ENCODE data around the gene PPARA.

PPARA gene

DNA sequence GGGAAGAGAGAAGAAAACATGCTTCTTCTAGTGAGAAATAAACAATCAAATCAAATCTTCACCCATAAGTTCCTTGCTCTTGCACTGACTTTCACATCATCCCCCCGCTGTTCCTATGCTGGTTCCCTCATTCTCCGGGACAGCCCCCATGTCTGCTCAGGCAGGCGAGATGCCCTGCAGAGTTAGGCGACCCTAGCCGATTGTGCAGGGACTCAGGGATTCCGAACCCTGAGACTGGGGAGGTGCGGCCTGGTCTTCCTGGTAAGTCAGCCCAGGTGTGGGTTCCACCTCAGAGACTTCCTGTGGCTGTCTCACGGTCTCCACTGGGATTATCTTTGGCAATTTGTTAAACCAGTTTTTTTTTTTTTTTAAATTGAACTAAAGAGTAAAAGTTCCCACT lies 124.1 kb downstream of the PPARA start:
- no peak for DNase-seq (ENCODE audit: low spot score)

DNA sequence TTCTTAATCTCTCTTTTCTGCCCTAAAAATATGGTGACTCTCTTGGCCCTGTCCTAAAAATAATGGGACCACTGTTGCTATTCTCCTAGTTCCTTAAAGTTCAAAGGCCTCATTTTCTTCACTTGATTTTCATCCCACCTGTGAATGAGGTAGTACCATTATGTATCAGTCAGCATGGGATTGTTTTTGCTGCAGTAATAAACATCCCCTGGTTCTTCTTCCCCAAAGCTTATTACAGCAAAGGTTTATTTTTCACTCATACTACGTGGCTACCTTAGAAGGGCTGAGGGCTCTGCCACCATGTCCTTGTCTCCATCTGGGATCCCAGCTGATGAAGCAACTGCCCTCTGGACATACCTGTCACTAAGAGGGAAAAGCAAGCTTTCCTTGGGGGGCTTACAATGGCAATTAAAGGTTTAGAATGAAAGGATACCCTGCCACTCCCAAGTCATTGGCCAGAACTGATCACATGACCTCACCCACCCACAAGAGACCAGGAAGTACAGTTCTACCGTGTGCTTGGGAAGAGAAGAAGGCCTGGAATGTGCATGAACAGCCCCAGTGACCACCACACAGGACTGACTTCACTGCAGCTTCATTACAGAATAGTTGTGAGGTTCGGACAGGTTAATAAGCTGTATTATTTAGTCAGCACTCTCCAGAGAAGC lies 125.3 kb downstream of the PPARA start:
- DNase-seq (ENCODE audit: low spot score) = peak; percentile 36

DNA sequence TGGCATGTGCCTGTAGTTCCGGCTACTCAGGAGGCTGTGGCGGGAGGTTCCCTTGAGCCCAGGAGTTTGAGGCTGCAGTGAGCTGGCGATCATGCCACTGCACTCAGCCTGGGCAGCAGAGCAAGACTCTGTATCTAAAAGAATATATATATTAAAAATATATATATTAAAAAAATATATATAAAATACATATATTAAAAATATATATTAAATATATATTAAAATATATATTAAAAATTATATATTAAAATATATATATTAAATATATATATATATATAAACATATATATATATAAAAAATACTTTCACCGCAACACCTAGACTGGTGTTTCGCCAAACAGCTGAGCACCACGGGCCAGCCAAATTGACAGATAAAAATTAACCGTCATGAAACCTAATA lies 126.2 kb downstream of the PPARA start:
- no peak for DNase-seq (ENCODE audit: low spot score)

DNA sequence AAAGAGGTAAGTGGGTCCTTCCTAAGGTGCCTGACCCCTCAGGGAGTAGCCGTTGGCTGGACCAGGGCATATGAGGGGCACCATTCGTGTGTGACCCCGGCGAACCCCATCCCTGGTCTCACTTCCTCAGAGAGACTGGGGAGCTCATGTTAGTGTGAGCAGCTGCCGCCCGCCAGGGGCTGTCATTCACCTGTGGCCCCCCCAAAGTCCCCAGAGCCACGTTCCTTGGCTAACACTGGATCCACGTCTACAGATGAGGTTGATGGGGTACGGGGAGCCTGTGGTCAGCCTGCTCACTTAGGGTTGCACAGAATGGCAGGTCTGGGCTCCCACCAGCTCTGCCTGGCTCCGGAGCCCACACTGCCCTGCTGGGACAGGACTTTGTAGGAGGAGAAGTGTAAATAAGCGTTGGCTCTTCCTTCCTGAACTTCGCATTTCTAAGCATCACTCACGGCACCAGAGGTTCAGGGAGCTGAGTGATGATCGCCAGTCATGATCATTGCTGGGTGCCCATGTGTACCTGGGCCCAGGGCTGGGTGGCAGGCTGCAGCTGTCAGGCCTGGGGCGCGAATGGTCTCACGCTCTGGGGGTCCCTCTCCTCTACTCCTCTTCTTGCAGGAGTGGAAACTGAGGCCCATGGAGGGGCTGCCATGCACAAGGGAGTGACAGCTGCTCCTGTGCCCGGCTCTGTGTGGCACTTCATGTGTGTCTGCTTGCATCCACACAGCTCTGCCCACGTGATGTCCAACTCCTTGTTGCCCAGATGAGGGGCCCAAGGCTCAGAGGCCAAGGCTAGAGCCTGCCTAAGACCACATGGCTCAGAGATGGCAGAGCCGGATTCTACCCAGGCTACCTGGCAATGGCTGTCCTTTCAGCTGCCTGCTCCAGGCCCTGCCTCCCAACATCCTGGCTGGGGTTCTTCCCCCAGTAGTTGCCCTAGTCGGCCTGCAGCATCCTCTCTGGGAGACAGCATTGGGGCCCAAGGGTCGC lies 128.6 kb downstream of the PPARA start:
- DNase-seq (ENCODE audit: low spot score) = no peak

DNA sequence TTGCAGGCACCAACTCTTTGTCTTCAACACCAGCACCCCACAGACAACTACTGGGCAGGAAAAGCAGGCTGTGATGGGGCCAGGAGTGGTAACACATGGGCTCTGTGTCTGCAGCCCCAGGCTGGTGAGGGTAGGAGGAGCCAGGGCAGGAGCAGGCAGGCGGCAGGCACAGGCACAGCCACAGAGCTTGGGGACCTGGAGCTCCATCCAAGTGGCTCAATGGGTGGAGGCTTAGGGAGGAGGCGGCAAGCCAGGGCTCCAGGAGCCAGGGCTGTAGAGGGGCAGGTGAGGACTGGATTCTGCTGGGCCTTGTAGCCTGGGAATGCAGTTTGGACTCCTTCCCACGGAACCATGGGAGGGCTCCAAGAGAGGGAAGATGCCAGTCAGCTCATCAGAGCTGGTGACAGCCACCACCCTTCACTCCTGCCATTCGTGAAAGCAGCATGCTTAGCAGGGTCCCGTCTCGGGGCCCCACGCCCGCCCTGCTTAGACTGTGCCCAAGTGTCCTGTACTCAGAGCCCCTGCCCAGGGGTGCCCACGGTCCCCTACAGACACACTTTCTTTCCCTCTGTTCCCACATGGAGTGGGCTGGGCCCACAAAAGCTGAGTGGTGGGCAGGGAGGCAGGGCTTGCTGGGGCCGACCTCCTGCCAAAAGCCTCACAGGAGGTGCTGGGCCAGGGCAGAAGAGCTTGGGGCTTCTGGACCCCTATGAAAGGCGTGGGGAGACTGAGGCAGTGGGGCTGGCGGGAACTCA lies 129.9 kb downstream of the PPARA start:
- DNase-seq (ENCODE audit: low spot score) = no peak

- DNase-seq (ENCODE audit: low spot score) = no peak
Measured at GRCh38 chr22:46280999-46281623, 130.8 kb downstream of the PPARA start.

- DNase-seq (ENCODE audit: low spot score) = no peak
Measured at GRCh38 chr22:46281866-46282678, 131.7 kb downstream of the PPARA start.

GRCh38 chr22:46286006-46286405 lies 135.7 kb downstream of the PPARA start:
- no peak for DNase-seq (ENCODE audit: low spot score)

DNA sequence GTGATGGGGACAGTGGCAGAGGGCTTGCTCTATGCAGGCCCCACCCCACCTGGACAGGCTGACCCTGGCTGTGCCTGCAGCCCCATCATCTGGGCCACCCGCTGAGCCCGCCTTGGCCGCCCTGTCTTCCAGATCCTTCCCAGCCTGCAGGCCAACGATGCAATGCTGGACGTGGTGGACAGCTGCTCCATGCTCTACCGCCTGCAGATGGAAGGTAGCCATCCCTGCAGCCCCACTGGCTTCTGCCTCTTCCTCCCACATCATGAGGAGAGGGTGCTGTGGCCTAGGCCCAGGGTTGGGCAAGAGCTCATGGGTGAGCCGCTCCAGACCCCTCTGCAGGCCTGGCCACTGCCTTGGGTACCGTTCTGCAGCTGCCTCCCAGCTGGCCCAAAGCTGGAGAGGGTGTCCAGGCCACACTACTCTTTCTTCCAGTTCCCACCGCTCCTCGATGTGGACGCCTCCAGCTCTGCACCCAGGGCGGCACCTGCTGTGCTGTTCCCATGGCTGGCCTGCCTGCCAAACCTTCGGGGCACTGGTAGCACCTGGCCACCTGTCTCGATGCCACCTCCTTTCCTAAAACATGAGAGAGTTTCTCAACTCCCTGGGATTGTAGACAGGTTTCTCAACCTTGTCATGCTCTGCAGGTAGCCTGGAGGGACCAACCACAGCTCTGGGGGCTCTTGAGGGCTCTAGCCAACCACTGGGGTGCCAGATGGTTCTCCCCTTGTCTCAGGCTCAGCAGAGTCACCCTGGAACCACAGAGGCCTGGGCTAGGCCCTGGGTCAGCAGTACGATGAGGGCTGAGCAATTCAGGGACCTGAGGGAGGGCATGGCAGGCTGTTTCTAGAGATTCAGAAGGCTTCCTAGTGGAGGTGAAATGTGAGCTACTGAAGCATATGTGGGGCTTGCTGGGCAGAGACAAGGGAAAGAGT lies 136.9 kb downstream of the PPARA start:
- no peak for DNase-seq (ENCODE audit: low spot score)

GRCh38 chr22:46287873-46288751 lies 137.8 kb downstream of the PPARA start:
- DNase-seq (ENCODE audit: low spot score) = peak; percentile 34

GRCh38 chr22:46288846-46289243 lies 138.5 kb downstream of the PPARA start:
- no peak for DNase-seq (ENCODE audit: low spot score)

- DNase-seq (ENCODE audit: low spot score) = no peak
Measured at GRCh38 chr22:46289244-46289891, 139.0 kb downstream of the PPARA start.

DNA sequence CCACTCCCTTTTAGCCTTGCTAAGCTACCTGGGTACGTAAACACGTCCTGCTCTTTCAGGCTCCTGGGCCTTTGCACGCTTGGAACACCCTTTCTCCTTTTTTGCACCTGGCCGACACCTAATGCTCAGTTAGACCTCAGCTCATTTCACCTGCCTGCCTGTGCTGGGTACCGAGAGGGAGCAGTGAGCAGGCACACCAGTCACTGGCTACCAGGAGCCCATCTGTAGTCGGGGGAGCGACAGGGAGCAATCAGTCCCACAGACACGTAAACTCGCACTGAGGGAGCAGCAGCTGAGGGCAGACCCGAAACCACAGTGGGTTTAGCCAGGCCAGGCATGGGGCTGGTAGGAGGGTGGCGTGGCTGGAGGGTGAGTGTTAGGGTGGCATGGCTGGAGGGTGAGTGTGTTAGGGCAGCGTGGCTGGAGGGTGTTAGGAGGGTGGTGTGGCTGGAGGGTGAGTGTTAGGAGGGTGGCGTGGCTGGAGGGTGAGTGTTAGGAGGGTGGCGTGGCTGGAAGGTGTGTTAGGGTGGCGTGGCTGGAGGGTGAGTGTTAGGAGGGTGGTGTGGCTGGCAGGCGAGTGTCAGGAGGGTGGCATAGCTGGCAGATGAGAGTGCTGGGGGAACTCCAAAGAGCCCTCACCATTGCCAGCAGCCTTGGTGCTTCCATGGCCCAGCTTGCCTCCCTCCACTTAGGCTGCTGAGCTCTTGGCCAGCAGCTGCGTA lies 140.0 kb downstream of the PPARA start:
- DNase-seq (ENCODE audit: low spot score) = no peak

DNA sequence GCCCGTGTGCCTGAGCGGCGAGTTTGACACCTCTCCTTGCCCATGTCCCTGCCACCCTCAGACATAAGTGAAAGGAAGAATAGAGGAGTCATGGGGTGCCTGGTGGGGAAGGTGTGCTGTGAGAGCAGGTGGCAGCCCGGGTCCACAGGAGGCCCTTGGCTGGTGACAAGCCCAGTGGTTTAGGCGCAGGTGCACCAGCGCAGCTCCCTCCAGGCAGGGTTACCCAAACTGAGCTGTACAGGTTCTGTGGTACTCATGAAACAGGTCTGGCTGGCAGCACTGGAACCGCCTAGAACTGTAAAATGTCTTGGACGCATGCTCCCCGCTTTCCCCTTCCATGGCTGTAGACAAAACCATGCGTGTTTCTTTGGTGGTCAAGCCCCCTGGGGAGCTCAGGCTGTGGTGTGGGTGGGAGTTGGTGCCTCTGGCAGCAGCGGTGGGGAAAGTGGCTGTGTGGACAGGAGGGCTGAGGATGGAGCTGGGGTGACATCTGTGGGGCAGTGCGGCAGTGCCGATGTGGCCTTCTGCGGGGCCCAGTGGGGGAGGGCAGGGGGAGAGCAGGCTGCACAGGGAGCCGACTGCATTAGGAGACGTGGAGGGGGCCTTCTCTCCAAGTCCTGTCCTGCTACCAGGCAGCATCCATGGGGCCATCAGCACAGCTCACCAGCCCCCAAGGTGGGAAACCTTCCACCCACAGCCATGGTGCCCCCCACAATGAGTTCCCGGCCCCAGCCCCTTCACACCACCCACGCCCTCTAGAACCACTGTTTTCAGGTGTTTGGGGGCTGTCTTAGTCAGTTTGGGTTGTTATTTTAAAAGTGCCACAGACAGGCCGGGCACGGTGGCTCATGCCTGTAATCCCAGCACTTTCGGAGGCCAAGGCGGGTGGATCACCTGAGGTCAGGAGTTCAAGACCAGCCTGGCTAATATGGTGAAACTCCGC lies 140.8 kb downstream of the PPARA start:
- no peak for DNase-seq (ENCODE audit: low spot score)

DNA sequence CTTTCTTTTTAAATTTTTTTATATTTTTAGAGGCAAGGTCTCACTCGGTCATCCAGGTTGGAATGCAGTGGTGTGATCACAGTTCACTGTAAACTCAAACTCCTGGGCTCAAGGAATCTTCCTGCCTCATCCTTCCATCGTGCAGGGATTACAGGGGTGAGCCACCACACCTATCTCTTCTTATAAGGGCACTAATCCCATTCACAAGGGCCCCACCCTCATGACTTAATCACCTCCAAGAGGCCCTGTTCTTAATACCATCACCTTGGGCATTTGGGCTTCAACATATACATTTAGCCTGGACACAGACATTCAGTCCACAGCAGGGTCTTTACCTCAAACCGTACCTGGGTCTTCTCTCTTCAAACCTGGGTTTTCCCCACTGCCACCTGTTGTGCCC lies 141.8 kb downstream of the PPARA start:
- DNase-seq (ENCODE audit: low spot score) = no peak

- DNase-seq (ENCODE audit: low spot score) = no peak
Measured at GRCh38 chr22:46292732-46293131, 142.4 kb downstream of the PPARA start.

Data from NAMALWA (cell line).